Natural killer cell (primary cell): Measurements from ENCODE around the gene CAMK2D. TPM values are rescaled to one million over a fixed set of nuclear protein-coding genes. Genes with fewer than 3 reads are reported as not detected.

Experiments used
- ATAC-seq, 3 donors: fragments of 150-1000 bp in 2 of 3; fragments of 200-7000 bp in 1 of 3; cut with Tn5 transposase; 1 replicate in 1 of 3; 2 replicates in 2 of 3; pipeline ENCODE4 v1.10.0; 2021; ENCODE audit warnings: mild to moderate bottlenecking in 2 of 3, moderate library complexity in 2 of 3
- DNase-seq, 2 donors: peaks; one replicate each; pipeline versions ENCODE4 v3.0.0 to v3.0.0-alpha.2; 2013 to 2021; ENCODE audit warnings: mixed read lengths in 1 of 2
- H3K27ac ChIP-seq: one replicate; pipeline ENCODE4 v1.5.1; 2013; ENCODE audit warnings: mild to moderate bottlenecking, low read length
- H3K27me3 ChIP-seq: one replicate; pipeline ENCODE4 v1.6.1; 2013; ENCODE audit warnings: low read length; ENCODE audit not compliant: control insufficient read depth, insufficient read depth
- H3K36me3 ChIP-seq: one replicate; pipeline ENCODE4 v1.6.1; 2013; ENCODE audit warnings: low read length; ENCODE audit not compliant: control insufficient read depth, insufficient read depth
- H3K4me1 ChIP-seq: one replicate; pipeline ENCODE4 v1.6.1; 2013; ENCODE audit warnings: low read length; ENCODE audit not compliant: control insufficient read depth, insufficient read depth
- H3K4me3 ChIP-seq: one replicate; pipeline ENCODE4 v1.5.1; 2013; ENCODE audit warnings: low read length
- H3K9me3 ChIP-seq: one replicate; pipeline ENCODE4 v1.6.1; 2013; ENCODE audit warnings: low read length; ENCODE audit not compliant: control insufficient read depth, insufficient read depth
- H3K27ac Mint-ChIP-seq, 2 donors: one replicate each; pipeline ENCODE4 v1.8.0; 2022; ENCODE audit warnings: mild to moderate bottlenecking in 2 of 2, mixed read lengths in 2 of 2, moderate library complexity in 1 of 2
- H3K27me3 Mint-ChIP-seq, 2 donors: one replicate each; pipeline ENCODE4 v1.8.0; 2022; ENCODE audit warnings: low read depth in 2 of 2, mixed read lengths in 2 of 2
- H3K36me3 Mint-ChIP-seq: one replicate; pipeline ENCODE4 v1.8.0; 2022; ENCODE audit warnings: mixed read lengths
- H3K4me1 Mint-ChIP-seq, 2 donors: one replicate each; pipeline ENCODE4 v1.8.0; 2022; ENCODE audit warnings: mixed read lengths in 2 of 2
- H3K4me3 Mint-ChIP-seq: one replicate; pipeline ENCODE4 v1.8.0; 2022; ENCODE audit warnings: mild to moderate bottlenecking, moderate library complexity, mixed read lengths
- H3K9me3 Mint-ChIP-seq, 2 donors: one replicate each; pipeline ENCODE4 v1.8.0; 2022; ENCODE audit warnings: mixed read lengths in 2 of 2
- WGBS: methylation state at CpG from one replicate; pipeline ENCODE4 v1.1.7; 2013; ENCODE audit warnings: missing lambda C conversion rate; ENCODE audit not compliant: insufficient coverage; 5-methylcytosine and 5-hydroxymethylcytosine counted together
- intact Hi-C: fragments of 100-400 bp; cut with micrococcal nuclease; formaldehyde crosslinking; loops from one replicate; pipeline ENCODE4 v1.14.2; 2022
- total RNA-seq, 4 donors: library from RNA; stranded (reverse); fragments of 120-200 nt in 1 of 4; gene quantifications; one replicate each; pipeline versions ENCODE4 v1.2.3 to v1.2.4, GENCODE V29; 2013 to 2022
- TF ChIP-seq, protein P1 (sequence below): fragments of 200-600 bp; IDR thresholded peaks from one replicate; pipeline ENCODE4 v1.8.0; 2022; ENCODE audit warnings: antibody characterized with exemption

CAMK2D gene
- total RNA-seq, 3 donors from 2014 or later (not counting 1 experiment from before 2014, with no cell fraction given), result 31.6 to 40.1 (median 34.5) TPM

DNA sequence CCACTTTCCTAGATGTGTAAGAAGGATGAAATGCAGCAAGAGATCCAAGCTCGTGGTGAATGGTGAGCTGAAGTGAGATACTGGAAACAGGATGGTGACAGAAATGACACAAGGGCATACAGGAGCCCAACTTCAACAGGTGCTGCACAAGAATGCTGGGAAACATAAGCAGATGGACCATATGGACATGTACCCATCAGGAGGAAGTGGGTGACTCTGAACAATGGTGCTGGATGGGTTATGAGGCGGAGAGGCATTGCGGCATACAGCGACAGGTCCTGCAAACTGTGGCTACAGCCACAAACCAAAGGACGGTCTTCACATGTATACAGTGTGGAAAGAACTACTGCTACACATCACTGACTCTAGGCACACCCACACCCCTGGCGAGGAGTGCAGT lies 265.7 kb downstream of the CAMK2D start:
- Histone ChIP-seq H3K4me1 (no peaks in the 10 kb centered on the region), H3K27ac (no peak overlapping the region), H3K36me3 (peaks cover 32% of the 10 kb centered on the region), H3K27me3 (no peaks in the 10 kb centered on the region), H3K4me3 (no peak overlapping the region), H3K9me3 (no peaks in the 10 kb centered on the region)
- H3K27ac Mint-ChIP-seq, result no peak overlapping the region
- intact Hi-C loops, result no loop called here
- H3K9me3 Mint-ChIP-seq, result no peaks in the 10 kb centered on the region
- H3K27me3 Mint-ChIP-seq, result no peaks in the 10 kb centered on the region
- H3K36me3 Mint-ChIP-seq, result peaks cover 11% of the 10 kb centered on the region
- ATAC-seq (no peak), DNase-seq (no peak)
- TF ChIP-seq, protein P1, sequence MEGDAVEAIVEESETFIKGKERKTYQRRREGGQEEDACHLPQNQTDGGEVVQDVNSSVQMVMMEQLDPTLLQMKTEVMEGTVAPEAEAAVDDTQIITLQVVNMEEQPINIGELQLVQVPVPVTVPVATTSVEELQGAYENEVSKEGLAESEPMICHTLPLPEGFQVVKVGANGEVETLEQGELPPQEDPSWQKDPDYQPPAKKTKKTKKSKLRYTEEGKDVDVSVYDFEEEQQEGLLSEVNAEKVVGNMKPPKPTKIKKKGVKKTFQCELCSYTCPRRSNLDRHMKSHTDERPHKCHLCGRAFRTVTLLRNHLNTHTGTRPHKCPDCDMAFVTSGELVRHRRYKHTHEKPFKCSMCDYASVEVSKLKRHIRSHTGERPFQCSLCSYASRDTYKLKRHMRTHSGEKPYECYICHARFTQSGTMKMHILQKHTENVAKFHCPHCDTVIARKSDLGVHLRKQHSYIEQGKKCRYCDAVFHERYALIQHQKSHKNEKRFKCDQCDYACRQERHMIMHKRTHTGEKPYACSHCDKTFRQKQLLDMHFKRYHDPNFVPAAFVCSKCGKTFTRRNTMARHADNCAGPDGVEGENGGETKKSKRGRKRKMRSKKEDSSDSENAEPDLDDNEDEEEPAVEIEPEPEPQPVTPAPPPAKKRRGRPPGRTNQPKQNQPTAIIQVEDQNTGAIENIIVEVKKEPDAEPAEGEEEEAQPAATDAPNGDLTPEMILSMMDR, result no peak
- no peaks in the 10 kb centered on the region for H3K4me1 Mint-ChIP-seq
- H3K4me3 Mint-ChIP-seq, result no peak overlapping the region
- WGBS, result 95% methylated on average over 6 of the region's 6 CpGs

DNA sequence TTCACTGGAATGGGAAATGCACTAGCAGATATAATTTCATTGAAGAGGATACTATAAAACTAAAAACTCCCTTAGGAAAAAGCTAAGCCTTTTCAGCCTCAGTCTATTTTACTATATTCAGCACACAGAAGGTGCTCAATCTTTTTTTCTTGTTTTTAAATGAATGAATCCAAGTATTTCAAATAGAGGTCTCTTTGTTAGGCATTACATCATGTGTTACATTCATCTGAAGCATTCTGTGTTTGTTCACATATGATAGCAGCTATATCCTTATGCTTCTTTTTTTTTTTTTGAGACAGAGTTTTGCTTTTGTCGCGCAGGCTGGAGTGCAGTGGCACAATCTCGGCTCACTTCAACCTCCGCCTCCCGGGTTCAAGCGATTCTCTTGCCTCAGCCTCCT lies 278.4 kb downstream of the CAMK2D start:
- no peaks in the 10 kb centered on the region for H3K9me3 ChIP-seq

DNA sequence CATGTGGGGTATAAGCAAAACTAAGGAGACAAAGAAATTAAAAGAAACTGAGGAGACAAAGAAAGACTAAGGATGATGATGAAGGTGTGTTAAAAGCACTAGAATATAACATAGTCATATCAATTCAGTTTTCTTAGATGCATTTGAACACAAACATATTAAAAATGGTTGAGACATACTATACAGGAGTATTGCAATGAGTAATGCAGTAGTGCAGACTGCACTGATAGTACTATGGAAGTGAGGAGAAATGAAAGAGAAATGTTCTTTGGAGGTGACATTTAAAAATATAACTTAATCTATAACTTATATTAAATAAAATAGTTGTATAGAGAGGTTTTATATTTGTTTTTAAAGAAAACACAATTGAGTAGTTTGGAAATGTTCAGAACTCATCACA lies 279.2 kb downstream of the CAMK2D start:
- TF ChIP-seq, protein P1, result no peak
- no peaks in the 10 kb centered on the region for H3K36me3 ChIP-seq
- no peak overlapping the region for H3K27ac ChIP-seq
- H3K4me1 Mint-ChIP-seq, result peaks cover 0 to 4% of the 10 kb centered on the region in 2 donors
- H3K27ac Mint-ChIP-seq, result no peak overlapping the region
- no peak overlapping the region for H3K4me3 ChIP-seq
- H3K9me3 Mint-ChIP-seq, result no peaks in the 10 kb centered on the region
- H3K4me1 ChIP-seq, result no peaks in the 10 kb centered on the region
- ATAC-seq, result no peak
- intact Hi-C loops, result no loop called here
- H3K27me3 ChIP-seq, result no peaks in the 10 kb centered on the region
- H3K27me3 Mint-ChIP-seq, result no peaks in the 10 kb centered on the region
- DNase-seq, result no peak
- peaks cover 3% of the 10 kb centered on the region for H3K9me3 ChIP-seq
- H3K36me3 Mint-ChIP-seq, result no peaks in the 10 kb centered on the region
- H3K4me3 Mint-ChIP-seq, result no peak overlapping the region

More for the DNA sequence above, 278.4 kb downstream of the CAMK2D start:
- Mint-ChIP-seq H3K27ac (no peak overlapping the region), H3K36me3 (no peaks in the 10 kb centered on the region), H3K4me1 (peaks cover 0 to 4% of the 10 kb centered on the region in 2 donors), H3K9me3 (no peaks in the 10 kb centered on the region), H3K27me3 (no peaks in the 10 kb centered on the region), H3K4me3 (no peak overlapping the region)
- H3K27me3 ChIP-seq, result no peaks in the 10 kb centered on the region
- intact Hi-C loops, result no loop called here
- no peaks in the 10 kb centered on the region for H3K4me1 ChIP-seq
- TF ChIP-seq, protein P1, result no peak
- 99% methylated on average over 6 of the region's 6 CpGs for WGBS
- no peak for DNase-seq
- no peak for ATAC-seq
- no peaks in the 10 kb centered on the region for H3K36me3 ChIP-seq
- H3K27ac ChIP-seq, result no peak overlapping the region
- H3K4me3 ChIP-seq, result no peak overlapping the region

DNA sequence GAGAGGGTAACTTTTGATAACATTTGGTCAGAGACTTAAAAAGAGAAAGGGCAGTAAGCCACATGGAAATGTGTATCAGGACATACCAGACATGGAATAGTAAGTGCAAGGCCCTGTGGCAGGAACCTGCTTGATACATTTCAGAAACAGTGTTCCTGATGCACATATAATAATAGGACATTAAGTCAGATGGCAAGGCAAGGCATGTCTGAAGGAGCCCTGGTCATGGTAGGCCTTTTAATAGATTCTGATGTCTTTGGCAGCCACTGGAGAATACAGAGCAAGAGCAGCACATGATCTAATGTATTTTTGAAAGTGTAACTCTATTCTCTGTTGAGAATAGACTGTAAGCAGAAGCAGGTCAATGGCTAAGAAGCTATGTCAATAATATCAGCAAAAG lies 279.7 kb downstream of the CAMK2D start:
- Mint-ChIP-seq H3K27me3 (no peaks in the 10 kb centered on the region), H3K4me3 (no peak overlapping the region), H3K4me1 (peaks cover 0 to 4% of the 10 kb centered on the region in 2 donors), H3K27ac (no peak overlapping the region), H3K9me3 (no peaks in the 10 kb centered on the region), H3K36me3 (no peaks in the 10 kb centered on the region)
- peaks cover 7% of the 10 kb centered on the region for H3K9me3 ChIP-seq
- no peak overlapping the region for H3K27ac ChIP-seq
- TF ChIP-seq, protein P1, result no peak
- intact Hi-C loops, result no loop called here
- H3K4me1 ChIP-seq, result no peaks in the 10 kb centered on the region
- H3K27me3 ChIP-seq, result no peaks in the 10 kb centered on the region
- DNase-seq (no peak), ATAC-seq (no peak)
- no peaks in the 10 kb centered on the region for H3K36me3 ChIP-seq
- H3K4me3 ChIP-seq, result no peak overlapping the region
